ELR (cell line): ENCODE measurements around the gene CCSER2.
"Not testable (repeated sequence)": the region's sequence is repeated elsewhere in the genome, so short reads cannot be mapped to it uniquely, and the experiment has no call there.

Experiments used
- DNase-seq: peaks from one replicate; pipeline ENCODE4 v3.0.0-alpha.2; 2015; ENCODE audit warnings: low read depth

Gene CCSER2

GRCh38 chr10:84314275-84314674 is 14.1 kb upstream of the CCSER2 start:
- DNase-seq, result no peak

- DNase-seq, result no peak
Measured at GRCh38 chr10:84317174-84317573, 11.2 kb upstream of the CCSER2 start.

- DNase-seq, result no peak
Measured at GRCh38 chr10:84321902-84322301, 6.5 kb upstream of the CCSER2 start.

GRCh38 chr10:84323566-84323965 is 4.8 kb upstream of the CCSER2 start:
- DNase-seq, result not testable (repeated sequence)

GRCh38 chr10:84326995-84327394 is 1.4 kb upstream of the CCSER2 start:
- not testable (repeated sequence) for DNase-seq

- DNase-seq, result peak; percentile 69
Measured at GRCh38 chr10:84329196-84329611, 815 bp downstream of the CCSER2 start.

- no peak for DNase-seq
Measured at GRCh38 chr10:84329986-84330651, 1.7 kb downstream of the CCSER2 start.

- no peak for DNase-seq
Measured at GRCh38 chr10:84331091-84331490, 2.7 kb downstream of the CCSER2 start.

GRCh38 chr10:84333864-84334451 is 5.6 kb downstream of the CCSER2 start:
- DNase-seq, result peak; percentile 53

- no peak for DNase-seq
Measured at GRCh38 chr10:84334811-84335210, 6.4 kb downstream of the CCSER2 start.

GRCh38 chr10:84335516-84335915 is 7.1 kb downstream of the CCSER2 start:
- DNase-seq, result no peak

GRCh38 chr10:84336406-84337090 is 8.2 kb downstream of the CCSER2 start:
- DNase-seq, result no peak

GRCh38 chr10:84337199-84337598 is 8.8 kb downstream of the CCSER2 start:
- peak; percentile 73 for DNase-seq

- DNase-seq, result no peak
Measured at GRCh38 chr10:84339025-84339424, 10.6 kb downstream of the CCSER2 start.

GRCh38 chr10:84340187-84340586 is 11.8 kb downstream of the CCSER2 start:
- no peak for DNase-seq

GRCh38 chr10:84340632-84341537 is 12.5 kb downstream of the CCSER2 start:
- DNase-seq, result no peak

GRCh38 chr10:84341538-84341856 is 13.1 kb downstream of the CCSER2 start:
- DNase-seq, result no peak

- DNase-seq, result peak; percentile 28
Measured at GRCh38 chr10:84341983-84342382, 13.6 kb downstream of the CCSER2 start.

- DNase-seq, result no peak
Measured at GRCh38 chr10:84342584-84342983, 14.2 kb downstream of the CCSER2 start.

- DNase-seq, result no peak
Measured at GRCh38 chr10:84343831-84344230, 15.4 kb downstream of the CCSER2 start.

GRCh38 chr10:84344526-84344925 is 16.1 kb downstream of the CCSER2 start:
- DNase-seq, result no peak

GRCh38 chr10:84347575-84348002 is 19.2 kb downstream of the CCSER2 start:
- not testable (repeated sequence) for DNase-seq
